NT2/D1 (cell line): ENCODE data around the gene SLC36A3.

Experiments used
- YY1 ChIP-seq: IDR thresholded peaks from 2 replicates; pipeline ENCODE4 v1.6.1; 2011; ENCODE audit not compliant: insufficient read length, insufficient read depth
- ZNF274 ChIP-seq: IDR thresholded peaks from 2 replicates; pipeline ENCODE4 v1.6.1; 2011; ENCODE audit warnings: mild to moderate bottlenecking, low read depth, low read length

DNA sequence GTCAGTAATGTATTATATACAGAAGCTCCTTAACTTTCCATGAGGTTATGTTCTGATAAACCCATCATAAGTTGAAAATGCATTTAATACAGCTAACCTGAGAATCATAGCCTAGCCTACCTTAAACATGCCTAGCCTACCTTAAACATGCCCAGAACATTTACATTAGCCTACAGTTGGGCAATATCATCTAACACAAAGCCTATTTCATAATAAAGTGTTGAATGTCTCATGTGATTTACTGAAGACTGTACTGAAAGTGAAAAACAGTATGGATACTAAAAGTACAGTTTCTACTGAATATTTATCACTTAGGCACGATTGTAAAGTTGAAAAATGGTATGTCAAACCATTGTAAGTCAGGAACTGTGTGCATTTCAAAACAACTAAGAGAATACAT is 49.0 kb downstream of the SLC36A3 start:
- TF ChIP-seq ZNF274 = no peak
- no peak for TF ChIP-seq YY1
